Measurements from ENCODE around the gene EFCAB6. TPM values are rescaled to one million over a fixed set of nuclear protein-coding genes. Genes with fewer than 3 reads are reported as not detected.

EFCAB6 gene
- total and polyA plus RNA-seq, 10 donors: 0.07 to 2.8 (median 0.78) TPM

- no peak overlapping the region for H3K27ac ChIP-seq
- WGBS, 5 donors: 68 to 79% (median 71%) methylated on average over 18 to 19 of the region's 19 CpGs
- H3K27me3 ChIP-seq (replicated peaks in 1 of 7): peaks cover 0 to 65% (median 0%) of the 10 kb centered on the region in 7 donors
- TF ChIP-seq CTCF (IDR thresholded peaks at IDR 0.05 in 8 of 11, conservative IDR thresholded peaks at IDR 0.05 in 3 of 11): no peak
- DNase-seq: no peak
- H3K36me3 ChIP-seq: no peaks in the 10 kb centered on the region
- peaks cover 0 to under 1% (median 0%) of the 10 kb centered on the region in 6 donors for H3K4me1 ChIP-seq
- no peak overlapping the region for H3K4me3 ChIP-seq
- intact Hi-C loops (cut with DNase I; ENCODE audit: low total_unique reads): no loop called here
- H3K9me3 ChIP-seq: no peaks in the 10 kb centered on the region
Measured at GRCh38 chr22:43487311-43488030, 324.6 kb downstream of the EFCAB6 start.

- H3K4me1 ChIP-seq: peaks cover 0 to 14% (median 5%) of the 10 kb centered on the region in 6 donors
- intact Hi-C loops (cut with DNase I; ENCODE audit: low total_unique reads): no loop called here
- H3K36me3 ChIP-seq: no peaks in the 10 kb centered on the region
- no peak for DNase-seq
- H3K27me3 ChIP-seq (replicated peaks in 1 of 7): peaks cover 0 to 59% (median 0%) of the 10 kb centered on the region in 7 donors
- no peaks in the 10 kb centered on the region for H3K9me3 ChIP-seq
- no peak overlapping the region for H3K4me3 ChIP-seq
- TF ChIP-seq POLR2AphosphoS5 (IDR thresholded peaks at IDR 0.05) (no peak), POLR2A (IDR thresholded peaks at IDR 0.05) (no peak), CTCF (IDR thresholded peaks at IDR 0.05 in 8 of 11, conservative IDR thresholded peaks at IDR 0.05 in 3 of 11) (no peak)
- H3K27ac ChIP-seq: no peak overlapping the region
- 67 to 78% (median 73%) methylated on average over 20 of the region's 20 CpGs for WGBS, 5 donors
Measured at GRCh38 chr22:43485502-43486089, 326.5 kb downstream of the EFCAB6 start.

GRCh38 chr22:43484227-43484626 lies 327.9 kb downstream of the EFCAB6 start:
- TF ChIP-seq POLR2A (IDR thresholded peaks at IDR 0.05) (no peak), CTCF (IDR thresholded peaks at IDR 0.05 in 8 of 11, conservative IDR thresholded peaks at IDR 0.05 in 3 of 11) (no peak), POLR2AphosphoS5 (IDR thresholded peaks at IDR 0.05) (no peak)
- no peaks in the 10 kb centered on the region for H3K36me3 ChIP-seq
- peaks cover 0 to 22% (median 5%) of the 10 kb centered on the region in 6 donors for H3K4me1 ChIP-seq
- no peak overlapping the region for H3K4me3 ChIP-seq
- H3K27me3 ChIP-seq (replicated peaks in 1 of 7): peaks cover 0 to 46% (median 0%) of the 10 kb centered on the region in 7 donors
- no peak for DNase-seq
- H3K9me3 ChIP-seq: no peaks in the 10 kb centered on the region
- WGBS, 5 donors: 76 to 94% (median 87%) methylated on average over 7 to 8 of the region's 8 CpGs
- no peak overlapping the region for H3K27ac ChIP-seq
- intact Hi-C loops (cut with DNase I; ENCODE audit: low total_unique reads): no loop called here

- peaks cover 0 to 40% (median 0%) of the 10 kb centered on the region in 7 donors for H3K27me3 ChIP-seq (replicated peaks in 1 of 7)
- intact Hi-C loops (cut with DNase I; ENCODE audit: low total_unique reads): no loop called here
- peaks cover 0 to 22% (median 5%) of the 10 kb centered on the region in 6 donors for H3K4me1 ChIP-seq
- H3K4me3 ChIP-seq: no peak overlapping the region
- H3K9me3 ChIP-seq: no peaks in the 10 kb centered on the region
- 78 to 87% (median 84%) methylated on average over 7 of the region's 7 CpGs for WGBS, 5 donors
- no peak for TF ChIP-seq CTCF (IDR thresholded peaks at IDR 0.05 in 8 of 11, conservative IDR thresholded peaks at IDR 0.05 in 3 of 11)
- no peak for TF ChIP-seq POLR2AphosphoS5 (IDR thresholded peaks at IDR 0.05)
- no peak for TF ChIP-seq POLR2A (IDR thresholded peaks at IDR 0.05)
- H3K27ac ChIP-seq: no peak overlapping the region
- H3K36me3 ChIP-seq: no peaks in the 10 kb centered on the region
- DNase-seq: no peak
Measured at GRCh38 chr22:43483669-43484068, 328.4 kb downstream of the EFCAB6 start.
